Breast epithelium (tissue), 3 donors: ENCODE measurements around the gene SIVA1.

Experiments used
- POLR2A ChIP-seq: fragments of 450-650 bp; IDR thresholded peaks from one replicate; pipeline ENCODE4 v1.6.1; 2016; ENCODE audit warnings: antibody characterized with exemption, mild to moderate bottlenecking, moderate library complexity
- POLR2AphosphoS5 ChIP-seq, 3 donors: sonication (generic); formaldehyde crosslinking; IDR thresholded peaks; one replicate each; pipeline ENCODE4 v1.6.1; 2017; ENCODE audit warnings: antibody characterized with exemption in 3 of 3
- TF ChIP-seq, protein P1 (sequence below), 3 donors: fragments of 450-650 bp; IDR thresholded peaks; one replicate each; pipeline ENCODE4 v1.5.1; 2016 to 2017; ENCODE audit warnings: antibody characterized with exemption in 3 of 3, mild to moderate bottlenecking in 3 of 3, moderate library complexity in 3 of 3

DNA sequence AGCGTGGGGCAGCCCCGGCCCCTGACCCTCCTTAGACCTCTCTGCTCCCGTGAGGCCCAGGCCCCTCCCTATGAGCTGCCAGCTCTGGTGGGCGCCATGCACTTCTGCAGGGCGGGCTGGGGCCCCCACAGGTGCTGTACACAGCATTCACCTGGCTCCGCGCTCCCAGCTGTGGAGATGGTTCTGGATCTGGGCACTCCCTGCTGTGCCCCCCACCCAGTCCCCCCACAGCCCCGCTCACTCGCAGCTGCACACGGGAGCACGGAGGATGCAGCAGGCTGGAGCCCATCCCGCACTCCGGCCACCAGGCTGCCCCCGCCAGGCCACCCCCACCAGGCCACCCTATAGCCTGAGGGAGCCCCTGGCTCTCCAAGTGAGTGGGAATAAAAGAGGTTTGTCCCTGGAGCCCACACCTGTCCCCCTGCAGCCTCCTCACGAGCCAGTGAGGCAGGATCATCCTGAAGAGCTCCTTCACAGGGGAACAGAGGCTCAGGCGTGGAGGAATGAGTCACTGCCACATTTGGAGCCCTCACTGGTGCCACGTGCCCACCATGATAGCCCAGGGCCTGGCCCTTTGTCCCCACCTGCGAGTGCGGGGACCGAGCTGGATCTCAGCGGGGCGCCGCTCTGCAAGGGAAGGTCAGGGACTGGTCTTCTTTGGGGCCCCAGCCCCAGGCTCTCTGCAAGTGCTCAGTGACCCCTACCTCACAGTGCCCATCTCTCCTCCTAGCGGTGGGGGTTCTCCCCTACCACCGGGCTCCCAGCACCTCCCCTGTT, 27.0 kb upstream of the SIVA1 start:
- TF ChIP-seq POLR2A (no peak), POLR2AphosphoS5 (IDR thresholded peaks at IDR 0.05) (no peak)
- TF ChIP-seq, protein P1, sequence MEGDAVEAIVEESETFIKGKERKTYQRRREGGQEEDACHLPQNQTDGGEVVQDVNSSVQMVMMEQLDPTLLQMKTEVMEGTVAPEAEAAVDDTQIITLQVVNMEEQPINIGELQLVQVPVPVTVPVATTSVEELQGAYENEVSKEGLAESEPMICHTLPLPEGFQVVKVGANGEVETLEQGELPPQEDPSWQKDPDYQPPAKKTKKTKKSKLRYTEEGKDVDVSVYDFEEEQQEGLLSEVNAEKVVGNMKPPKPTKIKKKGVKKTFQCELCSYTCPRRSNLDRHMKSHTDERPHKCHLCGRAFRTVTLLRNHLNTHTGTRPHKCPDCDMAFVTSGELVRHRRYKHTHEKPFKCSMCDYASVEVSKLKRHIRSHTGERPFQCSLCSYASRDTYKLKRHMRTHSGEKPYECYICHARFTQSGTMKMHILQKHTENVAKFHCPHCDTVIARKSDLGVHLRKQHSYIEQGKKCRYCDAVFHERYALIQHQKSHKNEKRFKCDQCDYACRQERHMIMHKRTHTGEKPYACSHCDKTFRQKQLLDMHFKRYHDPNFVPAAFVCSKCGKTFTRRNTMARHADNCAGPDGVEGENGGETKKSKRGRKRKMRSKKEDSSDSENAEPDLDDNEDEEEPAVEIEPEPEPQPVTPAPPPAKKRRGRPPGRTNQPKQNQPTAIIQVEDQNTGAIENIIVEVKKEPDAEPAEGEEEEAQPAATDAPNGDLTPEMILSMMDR (IDR thresholded peaks at IDR 0.05) = no peak
